Astrocyte of the cerebellum (primary cell): ENCODE measurements around the gene ACTN1.
"Not testable (repeated sequence)": the region's sequence is repeated elsewhere in the genome, so short reads cannot be mapped to it uniquely, and the experiment has no call there.

Source experiments
- DNase-seq: peaks from one replicate; pipeline ENCODE4 v3.0.0-alpha.2; 2011; ENCODE audit warnings: low read depth
- H3K4me3 ChIP-seq: 2 replicates; pipeline ENCODE4 v1.5.1; 2011; ENCODE audit warnings: mild to moderate bottlenecking, low read depth, low read length, moderate library complexity
- CTCF ChIP-seq: IDR thresholded peaks from 2 replicates; pipeline ENCODE4 v1.5.1; 2012; ENCODE audit warnings: low read length, low read depth, moderate library complexity, mild to moderate bottlenecking; ENCODE audit errors: missing control alignments
- in situ Hi-C: cut with HindIII; loops from 2 replicates; pipeline ENCODE4 v1.10.0; 2017; ENCODE audit warnings: low sequenced_read_pairs

ACTN1 gene

GRCh38 chr14:68977180-68977717 lies 1.9 kb downstream of the ACTN1 start:
- DNase-seq = no peak
- no peak for TF ChIP-seq CTCF
- in situ Hi-C loops = no loop called here
- H3K4me3 ChIP-seq = peak overlapping the region; percentile 98

- H3K4me3 ChIP-seq = peak overlapping the region; percentile 98
- TF ChIP-seq CTCF = no peak
- in situ Hi-C loops = no loop called here
- DNase-seq = no peak
Observed at GRCh38 chr14:68976160-68977067, 2.7 kb downstream of the ACTN1 start.

GRCh38 chr14:68975667-68976066 lies 3.4 kb downstream of the ACTN1 start:
- TF ChIP-seq CTCF = no peak
- peak overlapping the region; percentile 98 for H3K4me3 ChIP-seq
- in situ Hi-C loops = no loop called here
- no peak for DNase-seq

GRCh38 chr14:68974759-68975347 lies 4.2 kb downstream of the ACTN1 start:
- in situ Hi-C loops = no loop called here
- H3K4me3 ChIP-seq = peak overlapping the region; percentile 98
- TF ChIP-seq CTCF = no peak
- no peak for DNase-seq

GRCh38 chr14:68973639-68974038 lies 5.5 kb downstream of the ACTN1 start:
- DNase-seq = no peak
- no peak overlapping the region for H3K4me3 ChIP-seq

GRCh38 chr14:68973219-68973565 lies 5.9 kb downstream of the ACTN1 start:
- in situ Hi-C loops, H3K4me3 ChIP-seq: not testable (repeated sequence)

More at GRCh38 chr14:68973639-68974038, 5.5 kb downstream of the ACTN1 start:
- in situ Hi-C loops = no loop called here
- TF ChIP-seq CTCF = no peak

More at GRCh38 chr14:68973219-68973565, 5.9 kb downstream of the ACTN1 start:
- not testable (repeated sequence) for DNase-seq
